Stomach (tissue), 4 donors: Measurements from ENCODE around the gene MYMX.

Experiments used
- CTCF ChIP-seq, 7 experiments: fragments of 450-650 bp in 4 of 7; fragments of 200-600 bp in 3 of 7; sonication (generic) in 3 of 7; IDR thresholded peaks; one replicate each; pipeline ENCODE4 v1.5.1; 2016 to 2019; ENCODE audit warnings: antibody characterized with exemption in 7 of 7, control low read depth in 2 of 7, mild to moderate bottlenecking in 1 of 7
- POLR2AphosphoS5 ChIP-seq, 3 donors: sonication (generic); formaldehyde crosslinking; IDR thresholded peaks; one replicate each; pipeline ENCODE4 v1.6.1; 2016; ENCODE audit warnings: antibody characterized with exemption in 3 of 3

GRCh38 chr6:44263354-44264100 lies 46.8 kb downstream of the MYMX start:
- TF ChIP-seq POLR2AphosphoS5 (IDR thresholded peaks at IDR 0.05): no peak
- TF ChIP-seq CTCF (IDR thresholded peaks at IDR 0.05): no peak
